ENCODE data around the gene LEO1.

LEO1 gene

GRCh38 chr15:51924156-51925068, 47.2 kb downstream of the LEO1 start:
- DNase-seq: no peak

- DNase-seq: peak; percentile 12
Measured at GRCh38 chr15:51917493-51917892, 54.1 kb downstream of the LEO1 start.

GRCh38 chr15:51912528-51912927, 59.0 kb downstream of the LEO1 start:
- no peak for DNase-seq

- no peak for DNase-seq
Measured at GRCh38 chr15:51909584-51909983, 62.0 kb downstream of the LEO1 start.

- DNase-seq: no peak
Measured at GRCh38 chr15:51908316-51908715, 63.3 kb downstream of the LEO1 start.

GRCh38 chr15:51907136-51907862, 64.3 kb downstream of the LEO1 start:
- DNase-seq: peak; percentile 45

- DNase-seq: no peak
Measured at GRCh38 chr15:51904931-51905330, 66.6 kb downstream of the LEO1 start.

- DNase-seq: no peak
Measured at GRCh38 chr15:51904421-51904820, 67.2 kb downstream of the LEO1 start.

- no peak for DNase-seq
Measured at GRCh38 chr15:51889486-51889885, 82.1 kb downstream of the LEO1 start.

- DNase-seq: no peak
Measured at GRCh38 chr15:51888593-51889195, 82.9 kb downstream of the LEO1 start.

Measured in NCI-H2029 (cell line).